Measurements from ENCODE around the gene UBE2E3.
A peak's percentile ranks its signal among the peaks of the same experiment; 100 is the strongest.
"Not testable (repeated sequence)": the region's sequence is repeated elsewhere in the genome, so short reads cannot be mapped to it uniquely, and the experiment has no call there.

UBE2E3 gene

GRCh38 chr2:180980106-180980942 is at the start of gene UBE2E3:
TSS of gene UBE2E3 (plus strand) at chr2:180980605. CDS start at chr2:180982043, 1,438 bp downstream.
- Histone ChIP-seq H3K4me3 (ENCODE audit: low read depth, low read length) (peak within 1 kb of the TSS; percentile 93), H3K4me1 (ENCODE audit: control insufficient read depth, insufficient read depth, low read length) (peaks cover 42% of the 10 kb centered on the region), H3K36me3 (ENCODE audit: control insufficient read depth, insufficient read depth, low read length) (peaks cover 12% of the 10 kb centered on the region; the same call in 1 of the 2 replicates), H3K27me3 (ENCODE audit: control insufficient read depth, insufficient read depth, low read length) (no peaks in the 10 kb centered on the region), H3K27ac (ENCODE audit: low read depth, low read length) (peak within 1 kb of the TSS; percentile 81; the same call in 1 of the 2 replicates), H3K9me3 (ENCODE audit: control insufficient read depth, insufficient read depth, low read depth, low read length) (no peaks in the 10 kb centered on the region), H3K9ac (ENCODE audit: low read length) (peak within 1 kb of the TSS; percentile 91)

GRCh38 chr2:180931841-180932240 is 48.6 kb upstream of the UBE2E3 start:
- no peak overlapping the region for H3K9ac ChIP-seq (ENCODE audit: low read length)
- no peaks in the 10 kb centered on the region for H3K9me3 ChIP-seq (ENCODE audit: control insufficient read depth, insufficient read depth, low read depth, low read length)
- H3K27me3 ChIP-seq (ENCODE audit: control insufficient read depth, insufficient read depth, low read length), result no peaks in the 10 kb centered on the region
- no peaks in the 10 kb centered on the region for H3K4me1 ChIP-seq (ENCODE audit: control insufficient read depth, insufficient read depth, low read length)
- no peak overlapping the region for H3K27ac ChIP-seq (ENCODE audit: low read depth, low read length)
- no peaks in the 10 kb centered on the region for H3K36me3 ChIP-seq (ENCODE audit: control insufficient read depth, insufficient read depth, low read length)
- H3K4me3 ChIP-seq (ENCODE audit: low read depth, low read length), result no peak overlapping the region

DNA sequence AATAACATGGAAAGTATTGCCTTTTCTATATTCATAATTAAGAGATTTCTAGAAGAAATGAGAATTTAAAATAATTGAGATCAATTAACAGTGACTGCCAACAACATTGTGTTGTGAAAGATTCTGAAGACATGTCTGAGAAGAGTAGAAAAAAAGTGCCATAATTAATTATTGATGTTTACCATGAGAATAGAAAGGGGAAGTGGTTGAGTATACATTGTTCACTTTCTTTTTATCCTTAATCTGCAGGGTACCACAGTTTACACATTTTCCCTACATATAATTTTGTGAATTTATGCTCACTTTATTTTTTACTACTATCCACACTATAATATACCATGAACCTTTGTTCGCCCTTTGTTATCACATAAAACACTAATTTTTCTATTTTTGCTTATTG is 47.1 kb upstream of the UBE2E3 start:
- no peaks in the 10 kb centered on the region for H3K27me3 ChIP-seq (ENCODE audit: control insufficient read depth, insufficient read depth, low read length)
- no peak overlapping the region for H3K9ac ChIP-seq (ENCODE audit: low read length)
- no peaks in the 10 kb centered on the region for H3K36me3 ChIP-seq (ENCODE audit: control insufficient read depth, insufficient read depth, low read length)
- no peaks in the 10 kb centered on the region for H3K4me1 ChIP-seq (ENCODE audit: control insufficient read depth, insufficient read depth, low read length)
- no peaks in the 10 kb centered on the region for H3K9me3 ChIP-seq (ENCODE audit: control insufficient read depth, insufficient read depth, low read depth, low read length)
- no peak overlapping the region for H3K27ac ChIP-seq (ENCODE audit: low read depth, low read length)
- H3K4me3 ChIP-seq (ENCODE audit: low read depth, low read length), result no peak overlapping the region

GRCh38 chr2:180934911-180935310 is 45.5 kb upstream of the UBE2E3 start:
- Histone ChIP-seq H3K36me3 (ENCODE audit: control insufficient read depth, insufficient read depth, low read length) (no peaks in the 10 kb centered on the region), H3K9me3 (ENCODE audit: control insufficient read depth, insufficient read depth, low read depth, low read length) (no peaks in the 10 kb centered on the region), H3K4me1 (ENCODE audit: control insufficient read depth, insufficient read depth, low read length) (no peaks in the 10 kb centered on the region), H3K27ac (ENCODE audit: low read depth, low read length) (no peak overlapping the region), H3K27me3 (ENCODE audit: control insufficient read depth, insufficient read depth, low read length) (no peaks in the 10 kb centered on the region), H3K4me3 (ENCODE audit: low read depth, low read length) (no peak overlapping the region), H3K9ac (ENCODE audit: low read length) (no peak overlapping the region)

- not testable (repeated sequence) for H3K4me3 ChIP-seq (ENCODE audit: low read depth, low read length); H3K36me3 ChIP-seq (ENCODE audit: control insufficient read depth, insufficient read depth, low read length); H3K27ac ChIP-seq (ENCODE audit: low read depth, low read length); H3K27me3 ChIP-seq (ENCODE audit: control insufficient read depth, insufficient read depth, low read length); H3K4me1 ChIP-seq (ENCODE audit: control insufficient read depth, insufficient read depth, low read length); H3K9ac ChIP-seq (ENCODE audit: low read length); H3K9me3 ChIP-seq (ENCODE audit: control insufficient read depth, insufficient read depth, low read depth, low read length)
Measured at GRCh38 chr2:180937480-180937879, 42.9 kb upstream of the UBE2E3 start.

GRCh38 chr2:180938451-180938850 is 42.0 kb upstream of the UBE2E3 start:
- H3K4me3 ChIP-seq (ENCODE audit: low read depth, low read length), result no peak overlapping the region
- H3K9ac ChIP-seq (ENCODE audit: low read length), result no peak overlapping the region
- H3K27ac ChIP-seq (ENCODE audit: low read depth, low read length), result no peak overlapping the region
- H3K27me3 ChIP-seq (ENCODE audit: control insufficient read depth, insufficient read depth, low read length), result no peaks in the 10 kb centered on the region
- no peaks in the 10 kb centered on the region for H3K9me3 ChIP-seq (ENCODE audit: control insufficient read depth, insufficient read depth, low read depth, low read length)
- no peaks in the 10 kb centered on the region for H3K4me1 ChIP-seq (ENCODE audit: control insufficient read depth, insufficient read depth, low read length)
- no peaks in the 10 kb centered on the region for H3K36me3 ChIP-seq (ENCODE audit: control insufficient read depth, insufficient read depth, low read length)

GRCh38 chr2:180943275-180943674 is 37.1 kb upstream of the UBE2E3 start:
- Histone ChIP-seq H3K9ac (ENCODE audit: low read length) (no peak overlapping the region), H3K9me3 (ENCODE audit: control insufficient read depth, insufficient read depth, low read depth, low read length) (no peaks in the 10 kb centered on the region), H3K4me1 (ENCODE audit: control insufficient read depth, insufficient read depth, low read length) (no peaks in the 10 kb centered on the region), H3K27ac (ENCODE audit: low read depth, low read length) (no peak overlapping the region), H3K4me3 (ENCODE audit: low read depth, low read length) (no peak overlapping the region), H3K36me3 (ENCODE audit: control insufficient read depth, insufficient read depth, low read length) (no peaks in the 10 kb centered on the region), H3K27me3 (ENCODE audit: control insufficient read depth, insufficient read depth, low read length) (no peaks in the 10 kb centered on the region)

GRCh38 chr2:180944372-180944771 is 36.0 kb upstream of the UBE2E3 start:
- Histone ChIP-seq H3K4me1 (ENCODE audit: control insufficient read depth, insufficient read depth, low read length) (no peaks in the 10 kb centered on the region), H3K9me3 (ENCODE audit: control insufficient read depth, insufficient read depth, low read depth, low read length) (no peaks in the 10 kb centered on the region), H3K4me3 (ENCODE audit: low read depth, low read length) (no peak overlapping the region), H3K27me3 (ENCODE audit: control insufficient read depth, insufficient read depth, low read length) (no peaks in the 10 kb centered on the region), H3K9ac (ENCODE audit: low read length) (no peak overlapping the region), H3K36me3 (ENCODE audit: control insufficient read depth, insufficient read depth, low read length) (no peaks in the 10 kb centered on the region), H3K27ac (ENCODE audit: low read depth, low read length) (no peak overlapping the region)

DNA sequence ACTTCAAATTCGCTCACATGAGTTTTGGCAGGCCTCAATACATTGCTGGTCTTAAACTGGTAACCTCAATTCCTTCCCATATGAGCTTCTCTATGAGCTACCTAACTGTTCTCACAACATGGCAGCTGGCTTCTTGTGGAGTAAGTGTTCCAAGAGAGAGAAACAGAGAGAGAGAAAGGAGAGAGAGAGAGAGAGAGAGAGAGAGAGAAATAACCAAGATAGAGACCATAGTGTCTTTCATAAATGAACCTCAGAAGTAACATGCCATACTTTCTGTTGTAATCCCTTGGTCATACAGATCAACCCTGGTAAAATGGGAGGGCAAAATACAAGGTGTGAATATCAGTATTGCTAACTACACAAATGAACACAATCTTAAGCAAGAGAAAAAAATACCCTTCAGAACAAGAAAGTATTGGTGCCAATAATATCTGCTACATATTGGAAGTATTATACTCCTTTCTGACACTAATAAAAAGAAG is 33.2 kb upstream of the UBE2E3 start:
- no peaks in the 10 kb centered on the region for H3K27me3 ChIP-seq (ENCODE audit: control insufficient read depth, insufficient read depth, low read length)
- H3K27ac ChIP-seq (ENCODE audit: low read depth, low read length), result no peak overlapping the region
- H3K4me3 ChIP-seq (ENCODE audit: low read depth, low read length), result no peak overlapping the region
- no peaks in the 10 kb centered on the region for H3K9me3 ChIP-seq (ENCODE audit: control insufficient read depth, insufficient read depth, low read depth, low read length)
- H3K4me1 ChIP-seq (ENCODE audit: control insufficient read depth, insufficient read depth, low read length), result no peaks in the 10 kb centered on the region
- H3K9ac ChIP-seq (ENCODE audit: low read length), result no peak overlapping the region
- H3K36me3 ChIP-seq (ENCODE audit: control insufficient read depth, insufficient read depth, low read length), result no peaks in the 10 kb centered on the region

GRCh38 chr2:180949896-180950295 is 30.5 kb upstream of the UBE2E3 start:
- no peak overlapping the region for H3K4me3 ChIP-seq (ENCODE audit: low read depth, low read length)
- H3K27ac ChIP-seq (ENCODE audit: low read depth, low read length), result no peak overlapping the region
- no peaks in the 10 kb centered on the region for H3K36me3 ChIP-seq (ENCODE audit: control insufficient read depth, insufficient read depth, low read length)
- no peaks in the 10 kb centered on the region for H3K9me3 ChIP-seq (ENCODE audit: control insufficient read depth, insufficient read depth, low read depth, low read length)
- H3K4me1 ChIP-seq (ENCODE audit: control insufficient read depth, insufficient read depth, low read length), result no peaks in the 10 kb centered on the region
- H3K27me3 ChIP-seq (ENCODE audit: control insufficient read depth, insufficient read depth, low read length), result no peaks in the 10 kb centered on the region
- H3K9ac ChIP-seq (ENCODE audit: low read length), result no peak overlapping the region

DNA sequence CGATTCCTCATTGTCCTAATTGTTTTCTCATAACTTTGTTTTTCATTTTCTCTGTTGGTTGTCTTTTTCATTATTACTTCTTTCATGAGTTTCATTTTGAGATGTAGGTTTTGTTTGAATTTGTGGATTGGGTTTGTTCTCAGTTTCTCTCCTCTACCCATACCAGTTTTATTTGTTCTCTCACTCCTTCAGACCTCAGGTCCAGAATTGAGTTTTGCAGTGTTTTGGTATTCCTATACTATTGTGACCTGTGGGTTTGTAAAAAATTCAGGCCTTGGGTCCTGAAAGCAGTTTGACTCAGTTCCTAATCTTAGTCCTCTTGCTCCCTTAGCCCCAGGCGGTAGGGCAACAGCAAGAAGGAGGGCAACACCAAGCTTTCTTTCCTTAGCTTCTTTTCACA is 28.3 kb upstream of the UBE2E3 start:
- no peaks in the 10 kb centered on the region for H3K9me3 ChIP-seq (ENCODE audit: control insufficient read depth, insufficient read depth, low read depth, low read length)
- no peaks in the 10 kb centered on the region for H3K27me3 ChIP-seq (ENCODE audit: control insufficient read depth, insufficient read depth, low read length)
- H3K4me3 ChIP-seq (ENCODE audit: low read depth, low read length), result no peak overlapping the region
- H3K27ac ChIP-seq (ENCODE audit: low read depth, low read length), result no peak overlapping the region
- H3K9ac ChIP-seq (ENCODE audit: low read length), result no peak overlapping the region
- no peaks in the 10 kb centered on the region for H3K36me3 ChIP-seq (ENCODE audit: control insufficient read depth, insufficient read depth, low read length)
- H3K4me1 ChIP-seq (ENCODE audit: control insufficient read depth, insufficient read depth, low read length), result no peaks in the 10 kb centered on the region
